Body of pancreas (tissue), 4 donors: ENCODE results near the gene SCAMP1. TPM values are rescaled to one million over a fixed set of nuclear protein-coding genes. Genes with fewer than 3 reads are reported as not detected.

Experiments
- ATAC-seq: fragments of 150-250 bp; one replicate; pipeline ENCODE4 v1.9.1; 2016
- DNase-seq, 4 donors: peaks; one replicate each; pipeline ENCODE4 v3.0.0-alpha.2; 2019
- H3K27ac ChIP-seq, 4 donors: fragments of 200-600 bp; sonication (generic); 1 replicate in 3 of 4; 2 replicates in 1 of 4; pipeline versions ENCODE4 v1.5.1 to v1.6.1; 2016 to 2019; ENCODE audit warnings: mild to moderate bottlenecking in 1 of 4, mixed read lengths in 1 of 4, moderate library complexity in 1 of 4
- H3K27me3 ChIP-seq, 2 donors: fragments of 200-600 bp; sonication (generic); one replicate each; pipeline ENCODE4 v1.6.0; 2016; ENCODE audit warnings: mild to moderate bottlenecking in 1 of 2
- H3K36me3 ChIP-seq, 2 donors: fragments of 200-600 bp; sonication (generic); replicated peaks in 1 of 2; 2 replicates each; pipeline ENCODE4 v1.5.1; 2016; ENCODE audit warnings: low read depth in 2 of 2; ENCODE audit not compliant: insufficient read depth in 1 of 2
- H3K4me1 ChIP-seq: fragments of 200-600 bp; sonication (generic); one replicate; pipeline ENCODE4 v1.6.0; 2016
- H3K4me3 ChIP-seq, 2 donors: fragments of 200-600 bp; sonication (generic); 1 replicate in 1 of 2; 2 replicates in 1 of 2; pipeline ENCODE4 v1.5.1; 2016 to 2019
- H3K9me3 ChIP-seq, 3 donors: fragments of 200-600 bp; sonication (generic); 1 replicate in 2 of 3; 2 replicates in 1 of 3; pipeline ENCODE4 v1.5.1; 2016
- CTCF ChIP-seq, 7 experiments: fragments of 450-650 bp in 4 of 7; fragments of 200-600 bp in 3 of 7; sonication (generic) in 3 of 7; IDR thresholded peaks; one replicate each; pipeline ENCODE4 v1.5.1; 2016 to 2019; ENCODE audit warnings: antibody characterized with exemption in 7 of 7
- POLR2A ChIP-seq, 3 donors: fragments of 450-650 bp; IDR thresholded peaks; one replicate each; pipeline ENCODE4 v1.6.1; 2016; ENCODE audit warnings: antibody characterized with exemption in 3 of 3, mild to moderate bottlenecking in 2 of 3
- WGBS, 2 donors: methylation state at CpG; one replicate each; pipeline ENCODE4 v1.1.5; 2017; 5-methylcytosine and 5-hydroxymethylcytosine counted together
- intact Hi-C: fragments of 100-400 bp; cut with DNase I; formaldehyde crosslinking; loops from one replicate; pipeline ENCODE4 v1.15.1; 2023
- total RNA-seq, 2 donors: library from RNA; depleted of rRNA; stranded (reverse); fragments of >200 nt; gene quantifications; one replicate each; pipeline ENCODE4 v1.1.0, GENCODE V29; 2016

SCAMP1 gene
- total RNA-seq, 2 donors from 2014 or later, result 10.2 to 15.8 TPM

- Histone ChIP-seq H3K4me3 (no peak overlapping the region), H3K36me3 (no peaks in the 10 kb centered on the region), H3K27ac (no peak overlapping the region), H3K9me3 (no peaks in the 10 kb centered on the region), H3K4me1 (peaks cover 20% of the 10 kb centered on the region), H3K27me3 (no peaks in the 10 kb centered on the region)
- intact Hi-C loops, result no loop called here
- TF ChIP-seq CTCF (IDR thresholded peaks at IDR 0.05), result no peak
- TF ChIP-seq POLR2A (IDR thresholded peaks at IDR 0.05), result no peak
- 53% methylated on average over 5 of the region's 5 CpGs for WGBS, 2 donors
- ATAC-seq (no peak), DNase-seq (no peak)
These were observed 45.7 kb downstream of the SCAMP1 start for GRCh38 chr5:78405829-78406750.

- intact Hi-C loops, result no loop called here
- DNase-seq, result no peak
- no peaks in the 10 kb centered on the region for H3K27me3 ChIP-seq
- no peak for ATAC-seq
- H3K9me3 ChIP-seq, result no peaks in the 10 kb centered on the region
- no peaks in the 10 kb centered on the region for H3K36me3 ChIP-seq
- no peak overlapping the region for H3K4me3 ChIP-seq
- no peak for TF ChIP-seq CTCF (IDR thresholded peaks at IDR 0.05)
- TF ChIP-seq POLR2A (IDR thresholded peaks at IDR 0.05), result no peak
- no peak overlapping the region for H3K27ac ChIP-seq
- peaks cover 20% of the 10 kb centered on the region for H3K4me1 ChIP-seq
These were observed 47.0 kb downstream of the SCAMP1 start for GRCh38 chr5:78407458-78407857.

GRCh38 chr5:78411586-78411985 lies 51.2 kb downstream of the SCAMP1 start:
- H3K27ac ChIP-seq, result no peak overlapping the region
- H3K27me3 ChIP-seq, result no peaks in the 10 kb centered on the region
- no peak for TF ChIP-seq POLR2A (IDR thresholded peaks at IDR 0.05)
- TF ChIP-seq CTCF (IDR thresholded peaks at IDR 0.05), result no peak
- H3K4me3 ChIP-seq, result no peak overlapping the region
- no peaks in the 10 kb centered on the region for H3K9me3 ChIP-seq
- no peaks in the 10 kb centered on the region for H3K36me3 ChIP-seq
- ATAC-seq (no peak), DNase-seq (no peak)
- H3K4me1 ChIP-seq, result no peaks in the 10 kb centered on the region
- intact Hi-C loops, result no loop called here

- no peak for DNase-seq
- TF ChIP-seq POLR2A (IDR thresholded peaks at IDR 0.05), result no peak
- no peak for TF ChIP-seq CTCF (IDR thresholded peaks at IDR 0.05)
- peaks cover 5% of the 10 kb centered on the region for H3K4me1 ChIP-seq
- intact Hi-C loops, result no loop called here
- no peak overlapping the region for H3K4me3 ChIP-seq
- no peak overlapping the region for H3K27ac ChIP-seq
- WGBS, 2 donors, result 76 to 85% methylated on average over 1 of the region's 1 CpG
- H3K9me3 ChIP-seq, result no peaks in the 10 kb centered on the region
- no peak for ATAC-seq
- H3K36me3 ChIP-seq, result peaks cover 0 to 6% of the 10 kb centered on the region in 2 donors
- no peaks in the 10 kb centered on the region for H3K27me3 ChIP-seq
These were observed 56.4 kb downstream of the SCAMP1 start for GRCh38 chr5:78416677-78417425.
